ENCODE data around the gene AKT1. TPM values are rescaled to one million over a fixed set of nuclear protein-coding genes. Genes with fewer than 3 reads are reported as not detected.

Gene AKT1
- total and polyA plus RNA-seq, 2 of the 13 experiments (the other 11 are each of a cell fraction or from before 2014, with no cell fraction given), result 96.2 to 116 TPM

DNA sequence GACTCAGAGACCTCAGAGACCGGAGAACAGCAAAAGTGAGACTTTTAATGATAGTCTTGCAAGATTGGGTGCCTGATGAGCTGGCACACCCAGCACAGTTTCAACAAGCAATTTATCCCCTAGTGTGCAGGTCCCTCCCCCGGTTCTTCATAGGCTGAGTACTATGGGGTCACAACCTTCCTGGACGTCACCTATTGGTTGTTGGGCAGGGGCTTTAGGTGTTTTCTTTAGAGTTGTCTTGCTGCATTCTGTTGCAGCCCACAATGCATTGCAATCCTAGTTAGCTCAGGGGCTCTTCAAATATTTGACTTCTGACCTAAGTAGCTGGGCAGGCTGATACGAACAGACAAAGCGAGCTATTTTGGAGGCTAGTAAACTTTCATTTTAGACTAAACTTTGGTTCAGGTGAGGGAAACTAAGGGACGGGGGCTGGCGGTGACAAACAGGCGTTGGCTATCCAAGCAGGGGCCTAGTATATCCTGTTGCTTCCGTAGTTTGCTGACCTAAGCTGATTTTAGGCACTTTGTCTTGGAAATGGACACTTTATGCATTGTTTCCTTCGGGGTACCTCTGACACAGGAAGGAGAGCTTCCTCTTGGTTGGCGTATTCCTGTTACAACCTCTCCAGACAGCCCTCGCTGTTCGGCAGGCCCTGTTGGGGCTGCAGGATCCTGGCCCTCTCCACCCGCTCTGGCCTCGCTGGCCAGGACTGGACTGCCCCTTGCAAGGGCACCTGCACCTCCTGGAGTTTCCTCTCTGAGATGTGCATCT lies 28.5 kb downstream of the AKT1 start (continued):
- TF ChIP-seq NR2F2 (IDR thresholded peaks at IDR 0.05; ENCODE audit: borderline replicate concordance, low read depth) (peak; percentile 38), HNRNPL (IDR thresholded peaks at IDR 0.05; ENCODE audit: low read depth, low read length) (no peak), ZNF451 (CRISPR knock-in tag; IDR thresholded peaks at IDR 0.05) (0 out of 2 replicates have a peak, but pooled peaks have one; percentile 37), PAWR (CRISPR knock-in tag; IDR thresholded peaks at IDR 0.05; ENCODE audit: borderline replicate concordance) (no peak), ZNF343 (CRISPR knock-in tag; IDR thresholded peaks at IDR 0.05) (no peak), RBAK (CRISPR knock-in tag; IDR thresholded peaks at IDR 0.05) (no peak), ZFAT (CRISPR knock-in tag; conservative IDR thresholded peaks at IDR 0.05) (no peak), ZFP36L1 (CRISPR knock-in tag; IDR thresholded peaks at IDR 0.05) (no peak), ZNF678 (CRISPR knock-in tag; IDR thresholded peaks at IDR 0.05) (no peak), ZNF782 (CRISPR knock-in tag; IDR thresholded peaks at IDR 0.05; ENCODE audit: borderline replicate concordance) (no peak), HDAC1 (CRISPR knock-in tag; IDR thresholded peaks at IDR 0.05) (no peak), IRX3 (CRISPR knock-in tag; IDR thresholded peaks at IDR 0.05; ENCODE audit: borderline replicate concordance, low read depth) (no peak), SP140L (CRISPR knock-in tag; IDR thresholded peaks at IDR 0.05; ENCODE audit: borderline replicate concordance) (no peak; the same call in 1 of the 2 replicates), CREM (IDR thresholded peaks at IDR 0.05) (peak; percentile 66; the same call in 1 of the 2 replicates), CREM (CRISPR knock-in tag; IDR thresholded peaks at IDR 0.05) (no peak), SMC3 (IDR thresholded peaks at IDR 0.05; ENCODE audit: low read length) (peak; percentile 11; the same call in 1 of the 2 replicates), HOXA3 (CRISPR knock-in tag; IDR thresholded peaks at IDR 0.05) (no peak), ZNF564 (CRISPR knock-in tag; IDR thresholded peaks at IDR 0.05) (no peak), ZNF552 (CRISPR knock-in tag; IDR thresholded peaks at IDR 0.05; ENCODE audit: borderline replicate concordance) (no peak), ATF1 (CRISPR knock-in tag; IDR thresholded peaks at IDR 0.05) (peak; percentile 53; the same call in 1 of the 2 replicates), ZSCAN20 (CRISPR knock-in tag; IDR thresholded peaks at IDR 0.05; ENCODE audit: borderline replicate concordance) (no peak)
- TF ChIP-seq, protein P1, sequence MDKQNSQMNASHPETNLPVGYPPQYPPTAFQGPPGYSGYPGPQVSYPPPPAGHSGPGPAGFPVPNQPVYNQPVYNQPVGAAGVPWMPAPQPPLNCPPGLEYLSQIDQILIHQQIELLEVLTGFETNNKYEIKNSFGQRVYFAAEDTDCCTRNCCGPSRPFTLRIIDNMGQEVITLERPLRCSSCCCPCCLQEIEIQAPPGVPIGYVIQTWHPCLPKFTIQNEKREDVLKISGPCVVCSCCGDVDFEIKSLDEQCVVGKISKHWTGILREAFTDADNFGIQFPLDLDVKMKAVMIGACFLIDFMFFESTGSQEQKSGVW (CRISPR knock-in tag; IDR thresholded peaks at IDR 0.05; ENCODE audit: borderline replicate concordance), result no peak; the same call in 1 of the 2 replicates
- TF ChIP-seq, protein P2, sequence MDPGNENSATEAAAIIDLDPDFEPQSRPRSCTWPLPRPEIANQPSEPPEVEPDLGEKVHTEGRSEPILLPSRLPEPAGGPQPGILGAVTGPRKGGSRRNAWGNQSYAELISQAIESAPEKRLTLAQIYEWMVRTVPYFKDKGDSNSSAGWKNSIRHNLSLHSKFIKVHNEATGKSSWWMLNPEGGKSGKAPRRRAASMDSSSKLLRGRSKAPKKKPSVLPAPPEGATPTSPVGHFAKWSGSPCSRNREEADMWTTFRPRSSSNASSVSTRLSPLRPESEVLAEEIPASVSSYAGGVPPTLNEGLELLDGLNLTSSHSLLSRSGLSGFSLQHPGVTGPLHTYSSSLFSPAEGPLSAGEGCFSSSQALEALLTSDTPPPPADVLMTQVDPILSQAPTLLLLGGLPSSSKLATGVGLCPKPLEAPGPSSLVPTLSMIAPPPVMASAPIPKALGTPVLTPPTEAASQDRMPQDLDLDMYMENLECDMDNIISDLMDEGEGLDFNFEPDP (CRISPR knock-in tag; conservative IDR thresholded peaks at IDR 0.05), result no peak
- TF ChIP-seq, protein P3, sequence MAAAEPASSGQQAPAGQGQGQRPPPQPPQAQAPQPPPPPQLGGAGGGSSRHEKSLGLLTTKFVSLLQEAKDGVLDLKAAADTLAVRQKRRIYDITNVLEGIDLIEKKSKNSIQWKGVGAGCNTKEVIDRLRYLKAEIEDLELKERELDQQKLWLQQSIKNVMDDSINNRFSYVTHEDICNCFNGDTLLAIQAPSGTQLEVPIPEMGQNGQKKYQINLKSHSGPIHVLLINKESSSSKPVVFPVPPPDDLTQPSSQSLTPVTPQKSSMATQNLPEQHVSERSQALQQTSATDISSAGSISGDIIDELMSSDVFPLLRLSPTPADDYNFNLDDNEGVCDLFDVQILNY (CRISPR knock-in tag; conservative IDR thresholded peaks at IDR 0.05), result no peak
- TF ChIP-seq, protein P4, sequence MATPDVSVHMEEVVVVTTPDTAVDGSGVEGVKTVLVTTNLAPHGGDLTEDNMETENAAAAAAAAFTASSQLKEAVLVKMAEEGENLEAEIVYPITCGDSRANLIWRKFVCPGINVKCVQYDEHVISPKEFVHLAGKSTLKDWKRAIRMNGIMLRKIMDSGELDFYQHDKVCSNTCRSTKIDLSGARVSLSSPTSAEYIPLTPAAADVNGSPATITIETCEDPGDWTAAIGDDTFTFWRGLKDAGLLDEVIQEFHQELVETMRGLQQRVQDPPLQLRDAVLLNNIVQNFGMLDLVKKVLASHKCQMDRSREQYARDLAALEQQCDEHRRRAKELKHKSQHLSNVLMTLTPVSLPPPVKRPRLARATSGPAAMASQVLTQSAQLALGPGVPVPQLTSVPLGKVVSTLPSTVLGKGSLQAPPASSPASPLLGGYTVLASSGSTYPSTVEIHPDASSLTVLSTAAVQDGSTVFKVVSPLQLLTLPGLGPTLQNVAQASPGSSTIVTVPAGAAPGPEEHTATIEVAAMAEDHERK (CRISPR knock-in tag; IDR thresholded peaks at IDR 0.05; ENCODE audit: low read depth), result no peak
- TF ChIP-seq, protein P5, sequence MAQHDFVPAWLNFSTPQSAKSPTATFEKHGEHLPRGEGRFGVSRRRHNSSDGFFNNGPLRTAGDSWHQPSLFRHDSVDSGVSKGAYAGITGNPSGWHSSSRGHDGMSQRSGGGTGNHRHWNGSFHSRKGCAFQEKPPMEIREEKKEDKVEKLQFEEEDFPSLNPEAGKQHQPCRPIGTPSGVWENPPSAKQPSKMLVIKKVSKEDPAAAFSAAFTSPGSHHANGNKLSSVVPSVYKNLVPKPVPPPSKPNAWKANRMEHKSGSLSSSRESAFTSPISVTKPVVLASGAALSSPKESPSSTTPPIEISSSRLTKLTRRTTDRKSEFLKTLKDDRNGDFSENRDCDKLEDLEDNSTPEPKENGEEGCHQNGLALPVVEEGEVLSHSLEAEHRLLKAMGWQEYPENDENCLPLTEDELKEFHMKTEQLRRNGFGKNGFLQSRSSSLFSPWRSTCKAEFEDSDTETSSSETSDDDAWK (CRISPR knock-in tag; IDR thresholded peaks at IDR 0.05), result no peak
